Measurements from ENCODE around the gene SLC27A1.

Gene SLC27A1

GRCh38 chr19:17470068-17470841, at the start of gene SLC27A1:
SLC27A1 (plus strand) TSS chr19:17470524; CDS start chr19:17470541, 17 bp downstream.
- peak; percentile 82 for DNase-seq (ENCODE audit: low read depth)

- no peak for DNase-seq (ENCODE audit: low read depth)
Observed at GRCh38 chr19:17421942-17422341, 48.4 kb upstream of the SLC27A1 start.

GRCh38 chr19:17423429-17424208, 46.7 kb upstream of the SLC27A1 start:
- no peak for DNase-seq (ENCODE audit: low read depth)

GRCh38 chr19:17424743-17425365, 45.5 kb upstream of the SLC27A1 start:
- no peak for DNase-seq (ENCODE audit: low read depth)

- DNase-seq (ENCODE audit: low read depth), result no peak
Observed at GRCh38 chr19:17429641-17430113, 40.6 kb upstream of the SLC27A1 start.

GRCh38 chr19:17431417-17431816, 38.9 kb upstream of the SLC27A1 start:
- DNase-seq (ENCODE audit: low read depth), result no peak

- DNase-seq (ENCODE audit: low read depth), result no peak
Observed at GRCh38 chr19:17435218-17435617, 35.1 kb upstream of the SLC27A1 start.

GRCh38 chr19:17436094-17436873, 34.0 kb upstream of the SLC27A1 start:
- DNase-seq (ENCODE audit: low read depth), result no peak

GRCh38 chr19:17436874-17437267, 33.5 kb upstream of the SLC27A1 start:
- DNase-seq (ENCODE audit: low read depth), result no peak

- DNase-seq (ENCODE audit: low read depth), result no peak
Observed at GRCh38 chr19:17441241-17442021, 28.9 kb upstream of the SLC27A1 start.

- no peak for DNase-seq (ENCODE audit: low read depth)
Observed at GRCh38 chr19:17445526-17446165, 24.7 kb upstream of the SLC27A1 start.

GRCh38 chr19:17447704-17448130, 22.6 kb upstream of the SLC27A1 start:
- DNase-seq (ENCODE audit: low read depth), result no peak

GRCh38 chr19:17448131-17448967, 22.0 kb upstream of the SLC27A1 start, which contains the start of gene TMEM221:
TMEM221 (minus strand) TSS chr19:17448668; CDS start chr19:17448462, 206 bp downstream.
- peak; percentile 42 for DNase-seq (ENCODE audit: low read depth)

GRCh38 chr19:17450264-17451075, 19.9 kb upstream of the SLC27A1 start:
- DNase-seq (ENCODE audit: low read depth), result no peak

GRCh38 chr19:17451820-17452219, 18.5 kb upstream of the SLC27A1 start:
- no peak for DNase-seq (ENCODE audit: low read depth)

- DNase-seq (ENCODE audit: low read depth), result no peak
Observed at GRCh38 chr19:17454576-17455071, 15.7 kb upstream of the SLC27A1 start.

- DNase-seq (ENCODE audit: low read depth), result no peak
Observed at GRCh38 chr19:17455308-17456123, 14.8 kb upstream of the SLC27A1 start.
